GM12892 (cell line): Measurements from ENCODE around the gene SNAP47.

Experiments
- POLR2A ChIP-seq: IDR thresholded peaks from 2 replicates; pipeline ENCODE4 v1.6.1; 2011; ENCODE audit warnings: low read depth, low read length, control low read depth
- POLR2AphosphoS5 ChIP-seq: IDR thresholded peaks from 2 replicates; pipeline ENCODE4 v1.6.1; 2011; ENCODE audit warnings: low read depth, low read length, control low read depth

DNA sequence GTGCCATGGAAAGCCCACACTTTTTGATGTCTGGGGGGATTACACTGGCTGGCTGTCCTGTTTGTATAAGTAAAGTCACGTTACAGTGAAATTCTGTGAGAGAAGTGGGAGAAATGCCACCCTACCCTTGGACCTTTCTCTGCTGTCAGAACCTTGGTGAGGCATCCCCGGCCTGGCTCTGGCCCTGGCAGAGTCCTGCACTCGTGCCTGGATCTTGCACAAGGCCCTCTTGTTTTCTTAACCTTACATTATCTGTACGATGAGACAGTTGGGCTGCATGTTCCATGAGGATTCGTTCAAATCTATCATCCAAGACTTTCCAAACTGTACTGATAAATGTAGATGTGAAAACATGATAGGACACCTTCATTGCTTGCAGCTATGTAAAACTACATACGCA is 11.4 kb downstream of the SNAP47 start:
- TF ChIP-seq POLR2A (no peak), POLR2AphosphoS5 (no peak)
